ENCODE measurements around the gene ATP11C. TPM values are rescaled to one million over a fixed set of nuclear protein-coding genes. Genes with fewer than 3 reads are reported as not detected.

Gene ATP11C
- total and polyA plus RNA-seq, 10 of the 15 experiments (the other 5 are each of a cell fraction or from before 2014, with no cell fraction given), result 16.2 to 44.0 (median 24.8) TPM

DNA sequence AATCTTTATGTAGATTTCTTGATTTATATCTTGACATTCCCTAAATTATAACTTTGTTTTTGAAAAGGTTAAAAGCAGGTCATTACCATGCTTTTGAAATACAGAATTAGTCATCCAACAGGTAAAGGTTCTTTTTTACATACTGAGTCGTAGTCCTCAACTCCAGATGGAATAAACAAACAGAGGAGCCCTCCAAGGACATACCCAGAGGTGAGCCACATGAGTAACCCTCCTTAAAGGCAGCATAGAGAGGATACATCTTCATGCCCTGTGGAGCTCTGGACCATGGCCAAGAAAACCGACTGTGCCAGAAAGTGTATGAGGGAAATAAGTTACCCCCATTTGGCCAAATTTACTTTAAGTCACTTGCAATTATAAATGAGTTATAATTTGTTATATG, 129.6 kb downstream of the ATP11C start (continued):
- TF ChIP-seq RELA (IDR thresholded peaks at IDR 0.05; ENCODE audit: borderline replicate concordance, partially characterized antibody) (no peak), ZNF274 (IDR thresholded peaks at IDR 0.05; ENCODE audit: insufficient read depth, insufficient read length) (no peak), NRF1 (conservative IDR thresholded peaks at IDR 0.05; ENCODE audit: low read depth, low read length) (no peak), SMARCA5 (IDR thresholded peaks at IDR 0.05) (no peak), TBL1XR1 (IDR thresholded peaks at IDR 0.05; ENCODE audit: low read depth, low read length) (no peak), IKZF1 (conservative IDR thresholded peaks at IDR 0.05) (no peak), WRNIP1 (IDR thresholded peaks at IDR 0.05; ENCODE audit: borderline replicate concordance, low read depth, low read length) (no peak)
- TF ChIP-seq, protein P1, sequence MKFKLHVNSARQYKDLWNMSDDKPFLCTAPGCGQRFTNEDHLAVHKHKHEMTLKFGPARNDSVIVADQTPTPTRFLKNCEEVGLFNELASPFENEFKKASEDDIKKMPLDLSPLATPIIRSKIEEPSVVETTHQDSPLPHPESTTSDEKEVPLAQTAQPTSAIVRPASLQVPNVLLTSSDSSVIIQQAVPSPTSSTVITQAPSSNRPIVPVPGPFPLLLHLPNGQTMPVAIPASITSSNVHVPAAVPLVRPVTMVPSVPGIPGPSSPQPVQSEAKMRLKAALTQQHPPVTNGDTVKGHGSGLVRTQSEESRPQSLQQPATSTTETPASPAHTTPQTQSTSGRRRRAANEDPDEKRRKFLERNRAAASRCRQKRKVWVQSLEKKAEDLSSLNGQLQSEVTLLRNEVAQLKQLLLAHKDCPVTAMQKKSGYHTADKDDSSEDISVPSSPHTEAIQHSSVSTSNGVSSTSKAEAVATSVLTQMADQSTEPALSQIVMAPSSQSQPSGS (IDR thresholded peaks at IDR 0.05; ENCODE audit: low read length), result no peak
- TF ChIP-seq, protein P2, sequence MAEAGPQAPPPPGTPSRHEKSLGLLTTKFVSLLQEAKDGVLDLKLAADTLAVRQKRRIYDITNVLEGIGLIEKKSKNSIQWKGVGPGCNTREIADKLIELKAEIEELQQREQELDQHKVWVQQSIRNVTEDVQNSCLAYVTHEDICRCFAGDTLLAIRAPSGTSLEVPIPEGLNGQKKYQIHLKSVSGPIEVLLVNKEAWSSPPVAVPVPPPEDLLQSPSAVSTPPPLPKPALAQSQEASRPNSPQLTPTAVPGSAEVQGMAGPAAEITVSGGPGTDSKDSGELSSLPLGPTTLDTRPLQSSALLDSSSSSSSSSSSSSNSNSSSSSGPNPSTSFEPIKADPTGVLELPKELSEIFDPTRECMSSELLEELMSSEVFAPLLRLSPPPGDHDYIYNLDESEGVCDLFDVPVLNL (IDR thresholded peaks at IDR 0.05; ENCODE audit: low read depth, low read length), result no peak

DNA sequence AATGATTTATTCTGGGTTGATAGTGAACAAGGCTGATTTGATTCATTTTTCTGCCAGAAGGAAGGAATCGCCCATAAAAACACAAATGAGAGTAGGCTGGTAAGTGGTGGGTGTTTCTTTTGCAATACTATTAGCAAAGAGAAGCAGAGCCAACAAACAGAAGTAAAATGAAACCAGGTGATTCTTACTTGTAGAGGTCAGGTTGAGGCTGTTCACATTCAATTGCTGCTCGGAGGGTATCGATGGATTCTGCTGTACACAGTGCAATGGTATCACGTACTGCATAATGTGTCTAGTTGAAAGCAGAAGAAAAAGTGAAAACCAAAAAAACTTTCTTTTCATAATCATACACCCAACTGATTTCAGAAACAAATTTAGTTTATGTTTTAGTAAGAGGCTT, 130.8 kb downstream of the ATP11C start:
- Histone ChIP-seq H3K4me1 (ENCODE audit: control insufficient read depth, insufficient read depth, low read length) (no peaks in the 10 kb centered on the region), H3K36me3 (ENCODE audit: control insufficient read depth in 2 of 2, insufficient read depth in 2 of 2, low read length in 1 of 2) (peaks cover 0 to 4% of the 10 kb centered on the region in 2 experiments; a peak in 1 of 4 replicates), H3K79me2 (ENCODE audit: control insufficient read depth, insufficient read depth, low read length) (no peaks in the 10 kb centered on the region), H2AFZ (ENCODE audit: control insufficient read depth, low read depth, low read length) (no peak overlapping the region), H3K27me3 (replicated peaks in 1 of 2; ENCODE audit: control insufficient read depth in 2 of 2, insufficient read depth in 2 of 2, low read length in 1 of 2) (no peaks in the 10 kb centered on the region), H3K9ac (ENCODE audit: control insufficient read depth, insufficient read depth, low read length) (no peak overlapping the region), H4K20me1 (ENCODE audit: control insufficient read depth, insufficient read depth) (no peaks in the 10 kb centered on the region), H3K9me3 (replicated peaks; ENCODE audit: control insufficient read depth, insufficient read depth, low read length) (no peaks in the 10 kb centered on the region), H3K4me3 (no peak overlapping the region), H3K4me2 (ENCODE audit: control insufficient read depth, insufficient read depth) (no peak overlapping the region), H3K27ac (ENCODE audit: control insufficient read depth, insufficient read depth) (no peak overlapping the region)
- CTCF ChIA-PET, result no interaction called here
- SMC1A ChIA-PET (ENCODE audit: uncharacterized antibody, unreplicated experiment), result interaction anchor here (1.2 to 1.3 kb wide), 3 partner anchors 18 to 127 kb away, joined by 3 to 6 read pairs (median 4); no protein-coding TSS in a partner anchor
- DNase-seq (ENCODE audit: low read depth, low spot score), result no peak
- ATAC-seq, result no peak
- WGBS (ENCODE audit: insufficient coverage, insufficient replicate concordance, low lambda C conversion rate, missing lambda C conversion rate), result 72% methylated on average over 4 of the region's 4 CpGs
- in situ Hi-C loops (cut with MboI) (no loop called here), intact Hi-C loops (cut with micrococcal nuclease; ENCODE audit: unreplicated experiment) (no loop called here)
- RAD21 ChIA-PET (ENCODE audit: unreplicated experiment), result no interaction called here
- no TSS peak for BruUV-seq (replicated peaks)
- FAIRE-seq, result no peak
- POLR2A ChIA-PET, result no interaction called here
- TF ChIP-seq RCOR1 (conservative IDR thresholded peaks at IDR 0.05; ENCODE audit: low read depth, low read length) (no peak), NR2F1 (conservative IDR thresholded peaks at IDR 0.05) (no peak), TCF3 (IDR thresholded peaks at IDR 0.05; ENCODE audit: borderline replicate concordance, insufficient read depth, low read depth, low read length) (no peak), ZNF384 (IDR thresholded peaks at IDR 0.05; ENCODE audit: borderline replicate concordance, low read depth, low read length) (no peak), NR2C1 (IDR thresholded peaks at IDR 0.05) (no peak), SMARCA5 (IDR thresholded peaks at IDR 0.05) (no peak), ZNF217 (IDR thresholded peaks at IDR 0.05) (no peak), KLF5 (IDR thresholded peaks at IDR 0.05; ENCODE audit: partially characterized antibody) (no peak), BRCA1 (IDR thresholded peaks at IDR 0.05; ENCODE audit: low read depth, low read length) (no peak), KDM1A (IDR thresholded peaks at IDR 0.05; ENCODE audit: borderline replicate concordance) (no peak), MEF2B (IDR thresholded peaks at IDR 0.05; ENCODE audit: partially characterized antibody, poor library complexity, severe bottlenecking) (no peak), TARDBP (IDR thresholded peaks at IDR 0.05; ENCODE audit: borderline replicate concordance) (no peak)
- TF ChIP-seq, protein P3, sequence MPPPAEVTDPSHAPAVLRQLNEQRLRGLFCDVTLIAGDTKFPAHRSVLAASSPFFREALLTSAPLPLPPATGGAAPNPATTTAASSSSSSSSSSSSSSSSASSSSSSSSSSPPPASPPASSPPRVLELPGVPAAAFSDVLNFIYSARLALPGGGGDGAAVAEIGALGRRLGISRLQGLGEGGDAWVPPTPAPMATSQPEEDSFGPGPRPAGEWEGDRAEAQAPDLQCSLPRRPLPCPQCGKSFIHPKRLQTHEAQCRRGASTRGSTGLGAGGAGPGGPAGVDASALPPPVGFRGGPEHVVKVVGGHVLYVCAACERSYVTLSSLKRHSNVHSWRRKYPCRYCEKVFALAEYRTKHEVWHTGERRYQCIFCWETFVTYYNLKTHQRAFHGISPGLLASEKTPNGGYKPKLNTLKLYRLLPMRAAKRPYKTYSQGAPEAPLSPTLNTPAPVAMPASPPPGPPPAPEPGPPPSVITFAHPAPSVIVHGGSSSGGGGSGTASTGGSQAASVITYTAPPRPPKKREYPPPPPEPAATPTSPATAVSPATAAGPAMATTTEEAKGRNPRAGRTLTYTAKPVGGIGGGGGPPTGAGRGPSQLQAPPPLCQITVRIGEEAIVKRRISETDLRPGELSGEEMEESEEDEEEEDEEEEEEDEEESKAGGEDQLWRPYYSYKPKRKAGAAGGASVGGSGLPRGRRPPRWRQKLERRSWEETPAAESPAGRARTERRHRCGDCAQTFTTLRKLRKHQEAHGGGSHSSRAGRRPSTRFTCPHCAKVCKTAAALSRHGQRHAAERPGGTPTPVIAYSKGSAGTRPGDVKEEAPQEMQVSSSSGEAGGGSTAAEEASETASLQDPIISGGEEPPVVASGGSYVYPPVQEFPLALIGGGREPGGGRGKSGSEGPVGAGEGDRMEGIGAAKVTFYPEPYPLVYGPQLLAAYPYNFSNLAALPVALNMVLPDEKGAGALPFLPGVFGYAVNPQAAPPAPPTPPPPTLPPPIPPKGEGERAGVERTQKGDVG (CRISPR knock-in tag; IDR thresholded peaks at IDR 0.05), result no peak
